ENCODE data around the gene ZPLD1.

DNA sequence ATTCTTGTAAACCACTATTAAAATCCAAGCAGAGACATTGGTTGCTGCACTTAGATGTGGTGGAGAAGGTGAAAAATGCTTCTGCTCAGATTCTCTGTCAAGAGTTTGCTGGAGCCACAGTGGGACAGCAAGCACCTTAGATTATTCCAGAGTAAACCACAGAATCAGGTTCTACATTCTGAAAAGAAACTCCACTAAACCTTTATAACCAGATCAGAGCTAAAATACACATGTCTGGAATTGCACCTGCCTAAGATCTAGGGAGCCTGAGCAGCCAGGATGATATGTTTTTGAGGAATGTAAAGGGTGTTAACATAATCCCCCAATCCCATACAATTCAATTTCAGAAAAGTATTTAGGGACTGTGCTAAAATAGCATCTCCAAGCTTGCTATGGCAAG is at the start of gene ZPLD1:
- TF ChIP-seq, protein P1, sequence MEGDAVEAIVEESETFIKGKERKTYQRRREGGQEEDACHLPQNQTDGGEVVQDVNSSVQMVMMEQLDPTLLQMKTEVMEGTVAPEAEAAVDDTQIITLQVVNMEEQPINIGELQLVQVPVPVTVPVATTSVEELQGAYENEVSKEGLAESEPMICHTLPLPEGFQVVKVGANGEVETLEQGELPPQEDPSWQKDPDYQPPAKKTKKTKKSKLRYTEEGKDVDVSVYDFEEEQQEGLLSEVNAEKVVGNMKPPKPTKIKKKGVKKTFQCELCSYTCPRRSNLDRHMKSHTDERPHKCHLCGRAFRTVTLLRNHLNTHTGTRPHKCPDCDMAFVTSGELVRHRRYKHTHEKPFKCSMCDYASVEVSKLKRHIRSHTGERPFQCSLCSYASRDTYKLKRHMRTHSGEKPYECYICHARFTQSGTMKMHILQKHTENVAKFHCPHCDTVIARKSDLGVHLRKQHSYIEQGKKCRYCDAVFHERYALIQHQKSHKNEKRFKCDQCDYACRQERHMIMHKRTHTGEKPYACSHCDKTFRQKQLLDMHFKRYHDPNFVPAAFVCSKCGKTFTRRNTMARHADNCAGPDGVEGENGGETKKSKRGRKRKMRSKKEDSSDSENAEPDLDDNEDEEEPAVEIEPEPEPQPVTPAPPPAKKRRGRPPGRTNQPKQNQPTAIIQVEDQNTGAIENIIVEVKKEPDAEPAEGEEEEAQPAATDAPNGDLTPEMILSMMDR (IDR thresholded peaks at IDR 0.05) = no peak
- no peak for TF ChIP-seq POLR2A (IDR thresholded peaks at IDR 0.05)

All from heart left ventricle (tissue), 13 donors.